ENCODE measurements around the gene ALDH1L2. TPM values are rescaled to one million over a fixed set of nuclear protein-coding genes. Genes with fewer than 3 reads are reported as not detected.

The ALDH1L2 gene
- total RNA-seq, 1 experiment from 2014 or later: 2.2 TPM

DNA sequence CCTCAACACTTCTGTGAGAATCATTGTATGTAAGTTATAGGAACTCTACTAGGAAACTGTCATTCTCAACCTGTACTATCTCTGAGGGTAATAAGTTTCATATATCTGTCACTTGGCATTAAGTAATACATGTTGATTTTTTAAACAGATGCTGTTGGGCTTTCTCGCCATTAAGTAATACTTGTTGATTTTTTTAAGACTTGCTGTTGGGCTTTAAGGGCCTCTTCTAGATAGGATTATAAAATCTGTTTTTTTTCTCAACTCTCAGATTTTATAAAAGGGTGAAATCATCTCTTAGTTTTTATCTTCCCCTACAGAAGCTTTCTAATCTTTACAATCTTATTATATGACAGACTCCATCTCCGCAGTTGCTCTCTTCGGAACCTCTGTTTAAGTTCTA, 28.8 kb upstream of the ALDH1L2 start:
- peaks cover 21% of the 10 kb centered on the region; the same call in 1 of the 2 replicates for H4K20me1 ChIP-seq (ENCODE audit: insufficient read depth)
- H3K79me2 ChIP-seq (ENCODE audit: low read depth): peaks cover 46% of the 10 kb centered on the region
- BruUV-seq (replicated peaks): no TSS peak
- H3K9me3 ChIP-seq (ENCODE audit: insufficient read depth, low read depth): no peaks in the 10 kb centered on the region
- peaks cover 24% of the 10 kb centered on the region for H3K4me1 ChIP-seq (replicated peaks; ENCODE audit: insufficient read depth)
- no peaks in the 10 kb centered on the region for H3K27me3 ChIP-seq (ENCODE audit: insufficient read depth, low read depth)
- ChIA-PET POLR2A (ENCODE audit: unreplicated experiment) (no interaction called here), CTCF (no interaction called here)
- TF ChIP-seq EZH2 (IDR thresholded peaks at IDR 0.05; ENCODE audit: low read depth): no peak
- H3K36me3 ChIP-seq (ENCODE audit: low read depth): peaks cover 28% of the 10 kb centered on the region
- H3K4me2 ChIP-seq: no peak overlapping the region
- no peak overlapping the region for H3K27ac ChIP-seq
- no peak overlapping the region for H2AFZ ChIP-seq
- H3K9me2 ChIP-seq (ENCODE audit: insufficient read depth): no peaks in the 10 kb centered on the region
- no peak overlapping the region for H3K4me3 ChIP-seq
- DNase-seq: no peak
- peaks cover 8% of the 10 kb centered on the region for H3F3A ChIP-seq (ENCODE audit: insufficient read depth, low read depth)
- intact Hi-C loops (cut with micrococcal nuclease; ENCODE audit: unreplicated experiment): no loop called here

GRCh38 chr12:105110851-105111250, 26.6 kb upstream of the ALDH1L2 start:
- CTCF ChIA-PET: no interaction called here
- Histone ChIP-seq H3K79me2 (ENCODE audit: low read depth) (peaks cover 46% of the 10 kb centered on the region), H3K9me2 (ENCODE audit: insufficient read depth) (no peaks in the 10 kb centered on the region)

GRCh38 chr12:105109465-105110212, 25.4 kb upstream of the ALDH1L2 start:
- Histone ChIP-seq H3K4me3 (peak overlapping the region; percentile 82; the same call in 1 of the 2 replicates), H3K4me2 (peak overlapping the region; percentile 92), H3F3A (ENCODE audit: insufficient read depth, low read depth) (peaks cover 13% of the 10 kb centered on the region; the same call in 1 of the 2 replicates), H3K27ac (no peak overlapping the region), H3K79me2 (ENCODE audit: low read depth) (peaks cover 46% of the 10 kb centered on the region), H3K27me3 (ENCODE audit: insufficient read depth, low read depth) (no peaks in the 10 kb centered on the region), H3K4me1 (replicated peaks; ENCODE audit: insufficient read depth) (peaks cover 35% of the 10 kb centered on the region), H3K9me2 (ENCODE audit: insufficient read depth) (no peaks in the 10 kb centered on the region), H4K20me1 (ENCODE audit: insufficient read depth) (peaks cover 21% of the 10 kb centered on the region; the same call in 1 of the 2 replicates), H3K36me3 (ENCODE audit: low read depth) (peaks cover 15% of the 10 kb centered on the region), H3K9me3 (ENCODE audit: insufficient read depth, low read depth) (no peaks in the 10 kb centered on the region), H2AFZ (no peak overlapping the region)
- CTCF ChIA-PET: no interaction called here
- no TSS peak for BruUV-seq (replicated peaks)
- intact Hi-C loops (cut with micrococcal nuclease; ENCODE audit: unreplicated experiment): loop anchor here (10.0 kb wide), 1 partner anchor 905 kb away; no protein-coding TSS in a partner anchor
- TF ChIP-seq, protein P1, sequence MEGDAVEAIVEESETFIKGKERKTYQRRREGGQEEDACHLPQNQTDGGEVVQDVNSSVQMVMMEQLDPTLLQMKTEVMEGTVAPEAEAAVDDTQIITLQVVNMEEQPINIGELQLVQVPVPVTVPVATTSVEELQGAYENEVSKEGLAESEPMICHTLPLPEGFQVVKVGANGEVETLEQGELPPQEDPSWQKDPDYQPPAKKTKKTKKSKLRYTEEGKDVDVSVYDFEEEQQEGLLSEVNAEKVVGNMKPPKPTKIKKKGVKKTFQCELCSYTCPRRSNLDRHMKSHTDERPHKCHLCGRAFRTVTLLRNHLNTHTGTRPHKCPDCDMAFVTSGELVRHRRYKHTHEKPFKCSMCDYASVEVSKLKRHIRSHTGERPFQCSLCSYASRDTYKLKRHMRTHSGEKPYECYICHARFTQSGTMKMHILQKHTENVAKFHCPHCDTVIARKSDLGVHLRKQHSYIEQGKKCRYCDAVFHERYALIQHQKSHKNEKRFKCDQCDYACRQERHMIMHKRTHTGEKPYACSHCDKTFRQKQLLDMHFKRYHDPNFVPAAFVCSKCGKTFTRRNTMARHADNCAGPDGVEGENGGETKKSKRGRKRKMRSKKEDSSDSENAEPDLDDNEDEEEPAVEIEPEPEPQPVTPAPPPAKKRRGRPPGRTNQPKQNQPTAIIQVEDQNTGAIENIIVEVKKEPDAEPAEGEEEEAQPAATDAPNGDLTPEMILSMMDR (conservative IDR thresholded peaks at IDR 0.05): no peak
- TF ChIP-seq EZH2 (IDR thresholded peaks at IDR 0.05; ENCODE audit: low read depth): no peak
- POLR2A ChIA-PET (ENCODE audit: unreplicated experiment): no interaction called here
- no peak for DNase-seq

More at GRCh38 chr12:105110851-105111250, 26.6 kb upstream of the ALDH1L2 start:
- peaks cover 22% of the 10 kb centered on the region for H3K36me3 ChIP-seq (ENCODE audit: low read depth)
- DNase-seq: no peak
- no peaks in the 10 kb centered on the region for H3K27me3 ChIP-seq (ENCODE audit: insufficient read depth, low read depth)
- peaks cover 13% of the 10 kb centered on the region; the same call in 1 of the 2 replicates for H3F3A ChIP-seq (ENCODE audit: insufficient read depth, low read depth)
- intact Hi-C loops (cut with micrococcal nuclease; ENCODE audit: unreplicated experiment): no loop called here
- no peaks in the 10 kb centered on the region for H3K9me3 ChIP-seq (ENCODE audit: insufficient read depth, low read depth)
- peaks cover 21% of the 10 kb centered on the region; the same call in 1 of the 2 replicates for H4K20me1 ChIP-seq (ENCODE audit: insufficient read depth)
- H3K4me3 ChIP-seq: no peak overlapping the region
- TF ChIP-seq, protein P1 (conservative IDR thresholded peaks at IDR 0.05): no peak
- TF ChIP-seq EZH2 (IDR thresholded peaks at IDR 0.05; ENCODE audit: low read depth): no peak
- no peak overlapping the region for H2AFZ ChIP-seq
- H3K4me1 ChIP-seq (replicated peaks; ENCODE audit: insufficient read depth): peaks cover 34% of the 10 kb centered on the region
- no peak overlapping the region for H3K27ac ChIP-seq
- no TSS peak for BruUV-seq (replicated peaks)
- POLR2A ChIA-PET (ENCODE audit: unreplicated experiment): no interaction called here
- H3K4me2 ChIP-seq: peak overlapping the region; percentile 1; the same call in 1 of the 2 replicates
